C4-2B (cell line): ENCODE measurements around the gene GAB4.

ENCODE experiments used
- CTCF ChIP-seq: fragments of 450-650 bp; conservative IDR thresholded peaks from 2 replicates; pipeline ENCODE4 v1.5.1; 2017; ENCODE audit warnings: mild to moderate bottlenecking
- ZFX ChIP-seq: fragments of 450-650 bp; IDR thresholded peaks from 2 replicates; pipeline ENCODE4 v1.6.1; 2017

- no peak for TF ChIP-seq CTCF
- TF ChIP-seq ZFX = no peak
These were observed 41.8 kb downstream of the GAB4 start for GRCh38 chr22:16966251-16966650.
